ENCODE measurements around the gene TBL1XR1.

Gene TBL1XR1

DNA sequence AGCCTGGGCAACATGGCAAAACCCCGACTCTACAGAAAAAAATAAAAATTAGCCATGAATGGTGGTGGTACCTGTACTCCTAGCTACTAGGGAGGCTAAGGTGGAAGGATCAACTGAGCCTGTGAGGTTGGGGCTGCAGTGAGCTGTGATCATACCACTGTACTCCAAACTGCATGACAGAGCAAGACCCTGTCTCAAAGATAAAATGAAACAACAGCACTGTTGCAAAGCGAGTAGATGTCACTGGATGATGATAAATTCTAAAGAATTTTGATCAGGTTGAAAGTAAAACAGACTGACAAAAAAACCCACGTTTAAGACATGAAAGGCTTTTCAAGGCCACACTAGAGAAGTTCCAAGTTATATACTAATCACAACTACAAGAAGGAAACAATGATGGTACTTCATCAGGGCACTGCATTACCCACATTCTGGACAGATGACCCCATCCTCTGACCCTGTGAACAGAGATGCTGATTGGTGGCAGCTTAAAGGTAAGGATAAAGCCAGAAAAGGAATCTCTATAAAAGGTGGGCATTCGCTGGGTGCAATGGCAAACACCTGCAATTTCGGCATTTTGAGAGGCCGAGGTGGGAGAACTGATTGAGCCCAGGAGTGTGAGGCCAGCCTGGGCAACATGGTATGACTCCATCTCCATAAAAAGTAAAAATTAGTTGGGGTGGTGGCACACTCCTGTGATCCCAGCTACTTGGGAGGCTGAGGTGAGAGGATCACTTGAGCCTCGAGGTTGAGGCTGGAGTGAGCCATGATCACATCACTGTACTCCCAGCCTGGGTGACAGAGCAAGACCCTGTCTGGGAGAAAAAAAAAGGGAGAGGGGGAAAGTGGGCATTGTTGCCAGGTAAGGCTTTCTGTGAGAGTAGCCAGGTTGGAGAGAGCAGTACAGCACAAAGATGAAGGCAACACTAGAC lies 59.2 kb downstream of the TBL1XR1 start:
- DNase-seq, result peak; percentile 28

DNA sequence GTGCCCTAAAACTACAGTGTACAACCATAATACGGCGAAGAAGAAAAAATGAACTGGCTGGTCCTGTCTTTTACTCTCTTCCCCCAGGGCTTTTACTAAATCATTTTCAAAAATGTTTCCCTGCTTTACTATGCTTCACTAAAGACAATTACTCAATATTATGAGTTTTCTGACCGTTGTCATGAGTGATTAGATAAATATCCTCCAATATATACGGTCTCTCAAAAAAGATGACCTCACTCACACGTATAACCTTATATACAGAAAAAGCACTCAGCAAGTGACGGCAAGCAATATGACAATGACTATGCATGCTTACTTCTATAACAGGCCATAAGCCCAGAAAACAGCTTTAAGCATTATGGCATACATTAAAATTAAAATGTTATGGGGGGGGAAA lies 60.5 kb downstream of the TBL1XR1 start:
- DNase-seq, result no peak

DNA sequence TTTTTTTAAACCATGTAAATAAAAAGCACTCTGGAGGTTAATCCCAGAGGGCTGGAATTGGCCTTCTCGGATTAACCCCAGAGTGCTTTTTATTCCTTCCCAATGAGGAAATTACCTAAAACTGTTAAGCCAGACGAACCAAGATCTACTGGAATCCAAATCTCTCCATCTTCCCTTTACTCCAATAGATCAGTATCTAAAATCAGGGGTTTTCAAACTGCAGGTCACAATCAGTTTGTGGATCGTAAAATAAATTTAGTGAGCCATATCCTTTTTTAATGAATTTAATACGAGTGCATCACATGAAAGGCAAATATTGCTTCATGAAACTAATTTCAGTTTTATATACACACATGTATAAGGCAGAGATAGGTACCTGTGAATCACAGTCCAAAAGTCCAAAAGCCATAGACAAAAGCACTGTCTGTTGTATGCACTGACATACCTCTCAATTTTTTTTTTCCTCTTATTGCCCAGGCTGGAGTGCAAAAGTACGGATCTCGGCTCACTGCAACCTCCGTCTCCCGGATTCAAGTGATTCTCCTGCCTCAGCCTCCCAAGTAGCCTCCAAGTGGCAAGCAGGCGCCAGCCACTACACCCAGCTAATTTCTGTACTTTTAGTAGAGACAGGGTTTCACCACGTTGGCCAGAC lies 61.3 kb downstream of the TBL1XR1 start:
- no peak for DNase-seq

- no peak for DNase-seq
Measured at GRCh38 chr3:177134816-177135210, 62.5 kb downstream of the TBL1XR1 start.

- DNase-seq, result no peak
Measured at GRCh38 chr3:177133860-177134815, 63.1 kb downstream of the TBL1XR1 start.

GRCh38 chr3:177131927-177132636 lies 65.2 kb downstream of the TBL1XR1 start:
- no peak for DNase-seq

GRCh38 chr3:177127008-177127407 lies 70.3 kb downstream of the TBL1XR1 start:
- no peak for DNase-seq

- DNase-seq, result no peak
Measured at GRCh38 chr3:177126015-177126773, 71.1 kb downstream of the TBL1XR1 start.

- DNase-seq, result no peak
Measured at GRCh38 chr3:177124882-177125281, 72.4 kb downstream of the TBL1XR1 start.

GRCh38 chr3:177123822-177124221 lies 73.5 kb downstream of the TBL1XR1 start:
- DNase-seq, result no peak

DNA sequence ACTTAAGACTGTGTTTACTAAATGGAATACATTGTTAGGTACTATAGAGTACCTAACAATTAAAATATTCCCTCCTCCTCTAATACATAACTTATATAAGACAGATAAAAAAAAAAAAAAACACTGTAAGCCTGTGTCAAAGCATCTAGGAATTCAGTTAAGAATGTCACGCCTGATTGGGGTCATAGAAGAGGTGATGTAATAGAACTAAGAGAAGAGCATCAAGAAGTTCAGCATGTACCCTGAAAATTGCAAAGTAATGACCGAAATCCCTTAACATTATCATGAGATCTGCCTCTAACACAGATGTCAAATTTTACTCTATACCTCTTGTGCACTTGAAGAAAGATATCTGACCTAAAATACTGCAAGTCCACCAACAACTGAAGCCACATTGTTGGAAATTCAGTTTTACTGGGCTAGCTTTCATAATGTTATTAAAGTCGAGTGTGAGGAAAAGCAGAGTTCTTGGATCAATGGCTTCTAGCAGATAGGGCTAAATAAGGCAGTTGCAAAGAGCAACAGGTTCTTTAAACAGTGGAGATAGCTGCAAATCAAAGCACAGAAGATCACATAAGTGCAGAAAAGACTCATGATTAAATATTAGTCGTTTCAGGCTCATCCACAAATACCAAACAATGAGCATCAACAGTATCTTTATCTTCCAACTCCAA lies 75.0 kb downstream of the TBL1XR1 start:
- no peak for DNase-seq

DNA sequence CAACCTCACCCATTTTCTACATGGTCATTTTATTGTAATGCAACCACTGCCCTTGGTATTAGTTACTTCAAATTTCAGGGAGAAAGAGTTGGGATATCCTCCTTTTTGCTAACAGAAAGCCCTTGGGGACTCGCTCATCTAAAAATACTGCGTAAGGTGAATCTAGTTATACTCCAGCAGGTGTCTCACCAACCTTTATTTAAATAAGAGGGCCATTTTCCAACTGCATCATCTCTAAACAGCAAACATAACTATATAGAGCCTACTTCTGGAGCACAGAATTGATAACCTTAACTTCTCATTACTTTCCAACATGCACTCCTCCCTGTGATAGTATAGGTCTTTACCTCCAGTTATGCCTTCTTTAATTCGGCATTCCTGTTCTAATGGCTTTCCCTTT lies 77.5 kb downstream of the TBL1XR1 start:
- DNase-seq, result peak; percentile 18

DNA sequence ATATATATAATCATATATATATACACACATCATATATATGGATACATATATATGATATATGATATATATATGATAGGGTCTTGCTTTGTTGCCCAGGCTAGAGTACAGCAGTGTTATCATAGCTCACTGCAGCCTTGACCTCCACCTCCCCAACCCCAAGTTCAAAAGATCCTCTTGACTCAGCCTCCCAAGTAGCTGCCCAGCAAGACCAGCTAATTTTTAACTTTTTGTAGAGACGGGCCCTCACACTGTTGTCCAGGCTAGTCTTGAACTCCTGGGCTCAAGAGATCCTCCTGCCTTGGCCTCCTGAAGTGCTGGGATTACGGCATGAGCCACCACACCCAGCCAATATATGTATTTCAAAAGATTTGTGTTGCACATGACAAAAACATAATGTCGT lies 83.0 kb downstream of the TBL1XR1 start:
- DNase-seq, result no peak

GRCh38 chr3:177111541-177111949 lies 85.7 kb downstream of the TBL1XR1 start:
- DNase-seq, result no peak

DNA sequence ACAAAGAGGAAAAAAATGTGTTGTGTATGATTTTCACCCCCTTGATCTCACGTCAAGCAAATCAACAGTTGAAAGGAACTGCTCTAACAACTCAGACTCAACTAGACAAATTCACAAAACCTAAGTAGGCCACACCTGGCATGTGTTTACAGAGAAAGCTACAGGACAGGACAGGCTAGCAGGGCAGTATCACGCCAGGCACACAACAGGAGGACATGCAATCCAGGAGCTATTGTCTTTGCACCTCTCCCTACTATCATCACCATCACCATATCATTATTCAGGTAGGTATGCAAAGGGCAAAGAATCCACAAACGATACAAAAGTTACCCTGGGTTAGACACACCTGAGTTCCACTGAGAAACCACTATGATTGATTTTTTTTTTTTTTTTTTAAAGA lies 86.4 kb downstream of the TBL1XR1 start:
- no peak for DNase-seq

- no peak for DNase-seq
Measured at GRCh38 chr3:177110386-177110785, 86.9 kb downstream of the TBL1XR1 start.

GRCh38 chr3:177109688-177110330 lies 87.5 kb downstream of the TBL1XR1 start:
- DNase-seq, result peak; percentile 13

- no peak for DNase-seq
Measured at GRCh38 chr3:177108648-177109047, 88.6 kb downstream of the TBL1XR1 start.

- DNase-seq, result no peak
Measured at GRCh38 chr3:177107461-177108239, 89.6 kb downstream of the TBL1XR1 start.

- DNase-seq, result no peak
Measured at GRCh38 chr3:177106594-177106993, 90.7 kb downstream of the TBL1XR1 start.
